HCT116 (cell line): ENCODE data around the gene RHOG. TPM values are rescaled to one million over a fixed set of nuclear protein-coding genes. Genes with fewer than 3 reads are reported as not detected.

Experiments
- ATAC-seq: fragments of 200-7000 bp; cut with Tn5 transposase; 2 replicates; pipeline ENCODE4 v1.9.1; 2020; ENCODE audit warnings: mild to moderate bottlenecking, moderate library complexity
- BruUV-seq: library from RNA; stranded (reverse); fragments of 400-500 nt; replicated peaks from 2 replicates; lab custom pipeline; 2021; lab: Mats Ljungman, UMichigan
- CTCF ChIA-PET: fragments of 300-600 bp; sonication (Branson Sonifier 250); formaldehyde crosslinking; loops from one replicate; lab custom pipeline; 2021; ENCODE audit warnings: antibody characterized with exemption; lab: Charles Lee
- POLR2A ChIA-PET: fragments of 300-600, 350-600 bp; sonication (Branson Sonifier 250); formaldehyde crosslinking; loops from one replicate; lab custom pipeline; 2021; ENCODE audit warnings: antibody characterized with exemption; lab: Charles Lee
- RAD21 ChIA-PET, 2 experiments: fragments of 300-600 bp; sonication (Branson Sonifier 250); formaldehyde crosslinking; loops; one replicate each; lab custom pipeline; 2023; ENCODE audit warnings: low total read pairs in 2 of 2; ENCODE audit not compliant: uncharacterized antibody in 2 of 2, unreplicated experiment in 2 of 2, low non-redundant PET in 1 of 2; lab: Charles Lee
- DNase-seq: peaks from one replicate; pipeline ENCODE4 v3.0.0-alpha.2; 2010; ENCODE audit warnings: low read depth, low spot score
- H2AFZ ChIP-seq: fragments of 200-600 bp; shearing (Covaris generic), sonication (generic); 2 replicates; pipeline ENCODE4 v1.6.1; 2017; ENCODE audit warnings: low read depth, mixed run types, mixed read lengths, antibody characterized with exemption, low read length; ENCODE audit not compliant: poor library complexity, severe bottlenecking
- H3K27ac ChIP-seq: 2 replicates; pipeline ENCODE4 v1.5.1; 2012; ENCODE audit warnings: low read depth, low read length
- H3K27me3 ChIP-seq: fragments of 200-600 bp; sonication (generic); 2 replicates; pipeline ENCODE4 v1.6.1; 2016; ENCODE audit warnings: mixed run types, low read length, mixed read lengths; ENCODE audit not compliant: insufficient read depth
- H3K36me3 ChIP-seq, 2 experiments: fragments of 200-500 bp in 1 of 2; fragments of 200-600 bp in 1 of 2; sonication (Bioruptor generic) in 1 of 2; sonication (generic) in 1 of 2; 2 replicates each; pipeline versions ENCODE4 v1.5.1 to v1.6.1; 2014 to 2016; ENCODE audit warnings: low read length in 2 of 2, inconsistent platforms in 1 of 2, mixed read lengths in 1 of 2, mixed run types in 1 of 2; ENCODE audit not compliant: insufficient read depth in 2 of 2, control insufficient read depth in 1 of 2
- H3K4me1 ChIP-seq, 2 experiments: fragments of 200-600 bp in 1 of 2; sonication (generic) in 1 of 2; 2 replicates each; pipeline versions ENCODE4 v1.5.1 to v1.6.1; 2012 to 2017; ENCODE audit warnings: low read length in 2 of 2, inconsistent platforms in 1 of 2, mild to moderate bottlenecking in 1 of 2, mixed read lengths in 1 of 2, mixed run types in 1 of 2, moderate library complexity in 1 of 2; ENCODE audit not compliant: insufficient read depth in 2 of 2, control insufficient read depth in 1 of 2
- H3K4me2 ChIP-seq: fragments of 200-600 bp; sonication (generic); 2 replicates; pipeline ENCODE4 v1.6.1; 2017; ENCODE audit warnings: mixed run types, low read length, mixed read lengths
- H3K4me3 ChIP-seq, 2 experiments: fragments of 200-600 bp in 1 of 2; sonication (generic) in 1 of 2; replicated peaks in 1 of 2; 2 replicates each; pipeline ENCODE4 v1.5.1; 2011 to 2016; ENCODE audit warnings: low read length in 2 of 2, control low read depth in 1 of 2, low read depth in 1 of 2, mild to moderate bottlenecking in 1 of 2, mixed read lengths in 1 of 2, mixed run types in 1 of 2
- H3K79me2 ChIP-seq: fragments of 200-600 bp; sonication (generic); 2 replicates; pipeline ENCODE4 v1.6.1; 2017; ENCODE audit warnings: mild to moderate bottlenecking, mixed run types, low read length, moderate library complexity, mixed read lengths; ENCODE audit not compliant: insufficient read depth
- H3K9ac ChIP-seq: fragments of 200-600 bp; sonication (generic); 2 replicates; pipeline ENCODE4 v1.6.1; 2016; ENCODE audit warnings: low read length, mixed read lengths
- H3K9me2 ChIP-seq: fragments of 200-600 bp; sonication (generic), shearing (Covaris generic); 2 replicates; pipeline ENCODE4 v1.6.1; 2017; ENCODE audit warnings: mixed run types, mild to moderate bottlenecking, moderate library complexity; ENCODE audit not compliant: insufficient read depth
- H3K9me3 ChIP-seq, 2 experiments: fragments of 200-500 bp in 1 of 2; fragments of 200-600 bp in 1 of 2; sonication (Bioruptor generic) in 1 of 2; sonication (generic) in 1 of 2; 2 replicates each; pipeline ENCODE4 v1.6.1; 2014 to 2017; ENCODE audit warnings: low read length in 2 of 2, mixed read lengths in 2 of 2, inconsistent platforms in 1 of 2, low read depth in 1 of 2, mild to moderate bottlenecking in 1 of 2, mixed run types in 1 of 2, moderate library complexity in 1 of 2; ENCODE audit not compliant: control insufficient read depth in 1 of 2, insufficient read depth in 1 of 2
- H4K20me1 ChIP-seq: fragments of 200-600 bp; sonication (generic), shearing (Covaris generic); 2 replicates; pipeline ENCODE4 v1.6.1; 2017; ENCODE audit warnings: mixed run types, mild to moderate bottlenecking, moderate library complexity; ENCODE audit not compliant: insufficient read depth
- ATF3 ChIP-seq: IDR thresholded peaks from 2 replicates; pipeline ENCODE4 v1.6.1; 2012
- CBX3 ChIP-seq: IDR thresholded peaks from 2 replicates; pipeline ENCODE4 v1.6.1; 2012; ENCODE audit warnings: low read depth
- EZH2phosphoT487 ChIP-seq: fragments of 200-600 bp; IDR thresholded peaks from 2 replicates; pipeline ENCODE4 v1.6.1; 2018; ENCODE audit warnings: antibody characterized with exemption, borderline replicate concordance
- FOSL1 ChIP-seq: IDR thresholded peaks from 2 replicates; pipeline ENCODE4 v1.6.1; 2012; ENCODE audit warnings: low read depth
- JUND ChIP-seq: IDR thresholded peaks from 2 replicates; pipeline ENCODE4 v1.6.1; 2012
- MAX ChIP-seq: IDR thresholded peaks from 2 replicates; pipeline ENCODE4 v1.6.1; 2012
- POLR2A ChIP-seq: IDR thresholded peaks from 2 replicates; pipeline ENCODE4 v1.7.0; 2011; ENCODE audit warnings: borderline replicate concordance; ENCODE audit not compliant: insufficient read depth, insufficient read length; ENCODE audit errors: extremely low read depth
- RAD21 ChIP-seq: IDR thresholded peaks from 2 replicates; pipeline ENCODE4 v1.6.1; 2012; ENCODE audit warnings: low read depth, mild to moderate bottlenecking
- SIN3A ChIP-seq: IDR thresholded peaks from 2 replicates; pipeline ENCODE4 v1.6.1; 2012; ENCODE audit warnings: low read depth
- SP1 ChIP-seq: IDR thresholded peaks from 2 replicates; pipeline ENCODE4 v1.6.1; 2012; ENCODE audit warnings: low read depth
- TCF7L2 ChIP-seq: IDR thresholded peaks from 2 replicates; pipeline ENCODE4 v1.7.0; 2011; ENCODE audit warnings: borderline replicate concordance, inconsistent platforms; ENCODE audit not compliant: insufficient read depth, insufficient read length; ENCODE audit errors: extremely low read depth
- YY1 ChIP-seq: IDR thresholded peaks from 2 replicates; pipeline ENCODE4 v1.6.1; 2011; ENCODE audit warnings: low read length, low read depth, moderate library complexity, mild to moderate bottlenecking; ENCODE audit not compliant: insufficient replicate concordance; ENCODE audit errors: extremely low read depth
- ZFX ChIP-seq: fragments of 450-650 bp; IDR thresholded peaks from 2 replicates; pipeline ENCODE4 v1.6.1; 2017
- intact Hi-C: fragments of 100-400 bp; cut with micrococcal nuclease; formaldehyde crosslinking; loops from 2 replicates; pipeline ENCODE4 v1.10.0; 2022
- total RNA-seq: library from RNA; stranded (reverse); gene quantifications from one replicate; pipeline ENCODE4 v1.2.1, GENCODE V29; 2021; ENCODE audit not compliant: unreplicated experiment
- TF ChIP-seq, protein P1 (sequence below): IDR thresholded peaks from 2 replicates; pipeline ENCODE4 v1.6.1; 2011; ENCODE audit warnings: mild to moderate bottlenecking, low read length, moderate library complexity; ENCODE audit not compliant: insufficient replicate concordance; ENCODE audit errors: extremely low read depth

The RHOG gene
- total RNA-seq, 1 experiment from 2014 or later: 49.1 TPM

GRCh38 chr11:3878258-3878584, 37.5 kb upstream of the RHOG start:
- Histone ChIP-seq H2AFZ (no peak overlapping the region), H3K4me3 (no peak overlapping the region), H3K36me3 (no peaks in the 10 kb centered on the region), H3K27me3 (no peaks in the 10 kb centered on the region), H3K79me2 (no peaks in the 10 kb centered on the region), H3K27ac (no peak overlapping the region), H3K4me2 (no peak overlapping the region), H4K20me1 (no peaks in the 10 kb centered on the region), H3K9me3 (no peaks in the 10 kb centered on the region), H3K9me2 (no peaks in the 10 kb centered on the region), H3K4me1 (peaks cover 14 to 23% of the 10 kb centered on the region in 2 experiments), H3K9ac (no peak overlapping the region)
- TF ChIP-seq RAD21 (no peak), FOSL1 (no peak), YY1 (no peak), MAX (no peak), JUND (no peak), SP1 (no peak), SIN3A (no peak), CBX3 (no peak), POLR2A (no peak), TCF7L2 (no peak), ATF3 (no peak), ZFX (no peak), EZH2phosphoT487 (no peak)
- TF ChIP-seq, protein P1, sequence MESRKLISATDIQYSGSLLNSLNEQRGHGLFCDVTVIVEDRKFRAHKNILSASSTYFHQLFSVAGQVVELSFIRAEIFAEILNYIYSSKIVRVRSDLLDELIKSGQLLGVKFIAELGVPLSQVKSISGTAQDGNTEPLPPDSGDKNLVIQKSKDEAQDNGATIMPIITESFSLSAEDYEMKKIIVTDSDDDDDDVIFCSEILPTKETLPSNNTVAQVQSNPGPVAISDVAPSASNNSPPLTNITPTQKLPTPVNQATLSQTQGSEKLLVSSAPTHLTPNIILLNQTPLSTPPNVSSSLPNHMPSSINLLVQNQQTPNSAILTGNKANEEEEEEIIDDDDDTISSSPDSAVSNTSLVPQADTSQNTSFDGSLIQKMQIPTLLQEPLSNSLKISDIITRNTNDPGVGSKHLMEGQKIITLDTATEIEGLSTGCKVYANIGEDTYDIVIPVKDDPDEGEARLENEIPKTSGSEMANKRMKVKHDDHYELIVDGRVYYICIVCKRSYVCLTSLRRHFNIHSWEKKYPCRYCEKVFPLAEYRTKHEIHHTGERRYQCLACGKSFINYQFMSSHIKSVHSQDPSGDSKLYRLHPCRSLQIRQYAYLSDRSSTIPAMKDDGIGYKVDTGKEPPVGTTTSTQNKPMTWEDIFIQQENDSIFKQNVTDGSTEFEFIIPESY: no peak
- BruUV-seq: no TSS peak
- POLR2A ChIA-PET: no interaction called here
- ATAC-seq (no peak), DNase-seq (no peak)
- CTCF ChIA-PET: interaction anchor here (0.9 to 1.1 kb wide), 2 partner anchors 24 to 29 kb away, joined by 3 to 5 read pairs; no protein-coding TSS in a partner anchor
- RAD21 ChIA-PET: no interaction called here
- intact Hi-C loops: no loop called here
